HG03064 (cell line): Measurements from ENCODE around the gene C8G.
A peak's percentile ranks its signal among the peaks of the same experiment; 100 is the strongest.

Source experiments
- ATAC-seq: cut with Tn5 transposase; IDR thresholded peaks from one replicate; pipeline ENCODE4 v1.9.1; 2021; ENCODE audit warnings: low read depth; ENCODE audit not compliant: unreplicated experiment

The C8G gene

GRCh38 chr9:136944519-136945332, at the start of gene C8G, which contains the start of gene FBXW5:
TSS of gene C8G (plus strand) at chr9:136945243. CDS start at chr9:136945321, 78 bp downstream.
TSS of gene FBXW5 (minus strand) at chr9:136944738. CDS start at chr9:136944083, 655 bp downstream.
- peak; percentile 59 for ATAC-seq

GRCh38 chr9:136896027-136896426, 49.0 kb upstream of the C8G start:
- ATAC-seq = no peak

GRCh38 chr9:136898483-136899100, 46.5 kb upstream of the C8G start:
- no peak for ATAC-seq

GRCh38 chr9:136899196-136899595, 45.8 kb upstream of the C8G start:
- no peak for ATAC-seq

GRCh38 chr9:136900556-136900955, 44.5 kb upstream of the C8G start:
- no peak for ATAC-seq

- no peak for ATAC-seq
These were observed 44.0 kb upstream of the C8G start for GRCh38 chr9:136900988-136901515.

GRCh38 chr9:136901516-136902258, 43.4 kb upstream of the C8G start:
- ATAC-seq = peak; percentile 36

GRCh38 chr9:136902259-136902821, 42.7 kb upstream of the C8G start:
- peak; percentile 32 for ATAC-seq

GRCh38 chr9:136903041-136903554, 41.9 kb upstream of the C8G start:
- no peak for ATAC-seq

- ATAC-seq = no peak
These were observed 38.8 kb upstream of the C8G start for GRCh38 chr9:136906266-136906665.

GRCh38 chr9:136907011-136907914, 37.8 kb upstream of the C8G start:
- ATAC-seq = no peak

GRCh38 chr9:136910197-136910900, 34.7 kb upstream of the C8G start:
- ATAC-seq = no peak

GRCh38 chr9:136910901-136911245, 34.2 kb upstream of the C8G start:
- ATAC-seq = no peak

GRCh38 chr9:136913701-136914438, 31.2 kb upstream of the C8G start:
- ATAC-seq = no peak

GRCh38 chr9:136915632-136916329, 29.3 kb upstream of the C8G start:
- ATAC-seq = no peak

GRCh38 chr9:136916330-136917184, 28.5 kb upstream of the C8G start:
- ATAC-seq = no peak

GRCh38 chr9:136917902-136918301, 27.1 kb upstream of the C8G start:
- ATAC-seq = no peak
